HepG2 (cell line): ENCODE results near the gene POGLUT2. TPM values are rescaled to one million over a fixed set of nuclear protein-coding genes. Genes with fewer than 3 reads are reported as not detected.

Experiments
- AKAP8 ChIP-seq: sonication (generic); formaldehyde crosslinking; IDR thresholded peaks from 2 replicates; pipeline ENCODE4 v1.5.1; 2020; ENCODE audit warnings: mild to moderate bottlenecking, missing genetic modification reagents
- ARNTL ChIP-seq: sonication (generic); formaldehyde crosslinking; IDR thresholded peaks from 2 replicates; pipeline ENCODE4 v1.4.0; 2020; ENCODE audit warnings: mild to moderate bottlenecking, missing genetic modification reagents
- ESRRA ChIP-seq: sonication (generic); formaldehyde crosslinking; IDR thresholded peaks from 2 replicates; pipeline ENCODE4 v1.5.1; 2020; ENCODE audit warnings: mild to moderate bottlenecking, low read depth, missing genetic modification reagents
- FOXJ3 ChIP-seq: sonication (generic); formaldehyde crosslinking; IDR thresholded peaks from 2 replicates; pipeline ENCODE4 v1.4.0; 2020; ENCODE audit warnings: missing genetic modification reagents, mild to moderate bottlenecking, borderline replicate concordance
- FOXK1 ChIP-seq: sonication (generic); formaldehyde crosslinking; IDR thresholded peaks from 2 replicates; pipeline ENCODE4 v1.4.0; 2020; ENCODE audit warnings: low read depth, missing genetic modification reagents, borderline replicate concordance
- GABPA ChIP-seq, 2 experiments: IDR thresholded peaks; 2 replicates each; pipeline ENCODE4 v1.6.1; 2011 to 2016; ENCODE audit warnings: low read depth in 2 of 2, low read length in 1 of 2, missing biosample characterization in 1 of 2, missing genetic modification characterization in 1 of 2
- KLF6 ChIP-seq: IDR thresholded peaks from 2 replicates; pipeline ENCODE4 v1.8.0; 2016; ENCODE audit warnings: missing biosample characterization, missing genetic modification reagents
- MAX ChIP-seq: IDR thresholded peaks from 2 replicates; pipeline ENCODE4 v1.6.1; 2012; ENCODE audit warnings: inconsistent platforms
- MXI1 ChIP-seq: IDR thresholded peaks from 3 replicates; pipeline ENCODE4 v1.6.1; 2012; ENCODE audit warnings: low read depth, low read length, inconsistent platforms, borderline replicate concordance
- PHF5A ChIP-seq: IDR thresholded peaks from one replicate; pipeline ENCODE4 v1.6.1; 2018; ENCODE audit warnings: low read depth, missing genetic modification reagents; ENCODE audit not compliant: unreplicated experiment
- SMARCE1 ChIP-seq: fragments of 450-650 bp; IDR thresholded peaks from 2 replicates; pipeline ENCODE4 v1.6.1; 2017; ENCODE audit warnings: borderline replicate concordance
- SOX5 ChIP-seq: IDR thresholded peaks from 2 replicates; pipeline ENCODE4 v1.6.1; 2016; ENCODE audit warnings: borderline replicate concordance
- SOX6 ChIP-seq, 2 experiments: fragments of 450-650 bp in 1 of 2; sonication (generic) in 1 of 2; formaldehyde crosslinking in 1 of 2; IDR thresholded peaks; 2 replicates each; pipeline versions ENCODE4 v1.4.0 to v1.6.1; 2017 to 2020; ENCODE audit warnings: antibody characterized with exemption in 1 of 2, mild to moderate bottlenecking in 1 of 2, missing genetic modification reagents in 1 of 2
- TAF15 ChIP-seq: fragments of 200-400 bp; formaldehyde crosslinking; IDR thresholded peaks from one replicate; pipeline ENCODE4 v1.6.1; 2018; ENCODE audit warnings: mild to moderate bottlenecking, low read depth, low read length; ENCODE audit not compliant: poor library complexity, severe bottlenecking
- XBP1 ChIP-seq: sonication (generic); formaldehyde crosslinking; IDR thresholded peaks from 2 replicates; pipeline ENCODE4 v1.5.0; 2020; ENCODE audit warnings: missing genetic modification reagents
- ZC3H13 ChIP-seq: sonication (generic); formaldehyde crosslinking; IDR thresholded peaks from 2 replicates; pipeline ENCODE4 v1.8.1; 2023; ENCODE audit warnings: mild to moderate bottlenecking, missing genetic modification reagents, moderate library complexity
- ZNF260 ChIP-seq: sonication (generic); formaldehyde crosslinking; IDR thresholded peaks from 2 replicates; pipeline ENCODE4 v1.4.0; 2020; ENCODE audit warnings: missing genetic modification reagents, low read depth, mild to moderate bottlenecking, borderline replicate concordance
- ZNF282 ChIP-seq: fragments of 450-650 bp; IDR thresholded peaks from 2 replicates; pipeline ENCODE4 v1.6.1; 2018; ENCODE audit not compliant: partially characterized antibody
- ZNF329 ChIP-seq: sonication (generic); formaldehyde crosslinking; IDR thresholded peaks from 2 replicates; pipeline ENCODE4 v1.9.0; 2021; ENCODE audit warnings: low read depth, mild to moderate bottlenecking, missing genetic modification reagents
- ZNF333 ChIP-seq: sonication (generic); formaldehyde crosslinking; IDR thresholded peaks from 2 replicates; pipeline ENCODE4 v1.4.0; 2020; ENCODE audit warnings: mild to moderate bottlenecking, missing genetic modification reagents, borderline replicate concordance
- ZNF552 ChIP-seq: sonication (generic); formaldehyde crosslinking; IDR thresholded peaks from 2 replicates; pipeline ENCODE4 v1.9.0; 2022; ENCODE audit warnings: missing genetic modification reagents, mild to moderate bottlenecking, borderline replicate concordance
- ZNF562 ChIP-seq: sonication (generic); formaldehyde crosslinking; IDR thresholded peaks from 2 replicates; pipeline ENCODE4 v1.8.0; 2022; ENCODE audit warnings: missing genetic modification reagents, borderline replicate concordance
- ZNF609 ChIP-seq: sonication (generic); formaldehyde crosslinking; IDR thresholded peaks from 2 replicates; pipeline ENCODE4 v1.4.0; 2020; ENCODE audit warnings: mild to moderate bottlenecking, missing genetic modification reagents, borderline replicate concordance
- ZNF7 ChIP-seq: IDR thresholded peaks from 2 replicates; pipeline ENCODE4 v1.6.1; 2016; ENCODE audit warnings: missing biosample characterization, missing genetic modification reagents
- ZNF800 ChIP-seq: sonication (generic); formaldehyde crosslinking; IDR thresholded peaks from 2 replicates; pipeline ENCODE4 v1.4.0; 2020; ENCODE audit warnings: missing genetic modification reagents
- polyA plus RNA-seq, 8 experiments: library from polyadenylated mRNA; depleted of rRNA in 3 of 8; stranded (reverse) in 7 of 8; unstranded in 1 of 8; fragments of >200 nt; fragmentation: Illumina TruSeq in 4 of 8; extraction: Trizol in 4 of 8; gene quantifications; 2 replicates each; pipeline versions ENCODE4 v1.2.1 to v1.2.3, GENCODE V29; 2011 to 2016; ENCODE audit warnings: low read depth in 4 of 8, missing spikeins in 1 of 8, mixed read lengths in 1 of 8; ENCODE audit not compliant: insufficient read depth in 1 of 8
- total RNA-seq, 5 experiments: library from RNA; depleted of rRNA; stranded (reverse); fragments of >200 nt; fragmentation: Illumina TruSeq; extraction: Trizol; gene quantifications; 2 replicates each; pipeline ENCODE4 v1.2.3, GENCODE V29; 2016; ENCODE audit warnings: low read depth in 1 of 5

POGLUT2 gene
- total and polyA plus RNA-seq, 2 of the 13 experiments (the other 11 are each of a cell fraction or from before 2014, with no cell fraction given): 18.0 to 26.1 TPM

DNA sequence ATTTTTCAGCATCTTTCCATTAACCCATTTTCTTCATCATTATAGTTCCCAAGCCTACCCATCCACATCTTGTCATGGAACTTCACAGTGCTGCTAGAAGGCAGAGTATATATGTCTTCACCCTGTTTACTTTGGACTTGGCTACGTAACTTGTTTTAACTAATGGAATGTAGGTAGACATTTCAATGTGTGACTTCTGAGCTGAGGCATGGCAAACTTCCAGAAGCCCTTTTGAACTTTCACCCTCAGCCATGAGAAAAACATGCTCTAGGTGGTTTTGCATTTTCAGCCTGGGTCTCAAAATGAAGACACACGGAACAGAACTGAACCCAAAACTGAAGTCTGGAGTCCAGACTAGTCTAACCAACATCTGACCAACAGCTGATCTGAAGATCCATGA, 28.3 kb downstream of the POGLUT2 start (continued):
- TF ChIP-seq GABPA (IDR thresholded peaks at IDR 0.05; ENCODE audit: low read depth, low read length): no peak
- TF ChIP-seq GABPA (CRISPR knock-in tag; IDR thresholded peaks at IDR 0.05; ENCODE audit: low read depth): no peak
- no peak for TF ChIP-seq FOXJ3 (CRISPR knock-in tag)
- no peak for TF ChIP-seq ESRRA (CRISPR knock-in tag)
- peak; percentile 62; the same call in 1 of the 2 replicates for TF ChIP-seq MAX
- TF ChIP-seq ZNF800 (CRISPR knock-in tag): no peak
- no peak for TF ChIP-seq XBP1 (CRISPR knock-in tag)
- TF ChIP-seq ZNF609: peak; percentile 37; the same call in 1 of the 2 replicates
- TF ChIP-seq MXI1: no peak
- no peak for TF ChIP-seq ZNF7 (CRISPR knock-in tag)
- no peak for TF ChIP-seq SMARCE1
- TF ChIP-seq ARNTL (CRISPR knock-in tag): no peak
- TF ChIP-seq KLF6 (CRISPR knock-in tag): 0 out of 2 replicates have a peak, but pooled peaks have one; percentile 36
- TF ChIP-seq ZNF552 (CRISPR knock-in tag): no peak
- no peak for TF ChIP-seq ZC3H13 (CRISPR knock-in tag)
- no peak for TF ChIP-seq ZNF333 (CRISPR knock-in tag)
- TF ChIP-seq FOXK1 (CRISPR knock-in tag): peak; percentile 63; the same call in 1 of the 2 replicates
- no peak for TF ChIP-seq ZNF260 (CRISPR knock-in tag)
- peak; percentile 55; the same call in 1 of the 2 replicates for TF ChIP-seq SOX5 (CRISPR knock-in tag)
- TF ChIP-seq SOX6 (IDR thresholded peaks at IDR 0.05): no peak
- peak; percentile 13; the same call in 1 of the 2 replicates for TF ChIP-seq SOX6 (CRISPR knock-in tag; IDR thresholded peaks at IDR 0.05)
- TF ChIP-seq ZNF282: no peak
- TF ChIP-seq PHF5A (CRISPR knock-in tag): peak; percentile 33
- TF ChIP-seq AKAP8 (CRISPR knock-in tag): no peak
- no peak for TF ChIP-seq TAF15
- TF ChIP-seq ZNF562 (CRISPR knock-in tag): no peak
- no peak for TF ChIP-seq ZNF329 (CRISPR knock-in tag)
